Heart right ventricle (tissue), 16 donors: ENCODE data around the gene TENT5C. TPM values are rescaled to one million over a fixed set of nuclear protein-coding genes. Genes with fewer than 3 reads are reported as not detected.

Experiments
- ATAC-seq, 8 donors: fragments of 200-7000 bp; cut with Tn5 transposase; one replicate each; pipeline ENCODE4 v1.9.1; 2020; ENCODE audit warnings: mild to moderate bottlenecking in 8 of 8, moderate library complexity in 8 of 8, moderate number of reproducible peaks in 1 of 8
- DNase-seq, 2 donors: peaks; one replicate each; pipeline ENCODE4 v3.0.0-alpha.2; 2020
- H3K27ac ChIP-seq, 10 donors: fragments of 200-600 bp; sonication (generic) in 2 of 10; one replicate each; pipeline versions ENCODE4 v1.5.0 to v1.8.0; 2020 to 2022; ENCODE audit warnings: mild to moderate bottlenecking in 3 of 10
- H3K27me3 ChIP-seq, 7 donors: fragments of 200-600 bp; one replicate each; pipeline ENCODE4 v1.8.0; 2021 to 2022; ENCODE audit warnings: mild to moderate bottlenecking in 2 of 7
- H3K36me3 ChIP-seq, 9 donors: fragments of 200-600 bp; sonication (generic) in 1 of 9; one replicate each; pipeline versions ENCODE4 v1.5.0 to v1.8.0; 2020 to 2022; ENCODE audit warnings: mild to moderate bottlenecking in 2 of 9
- H3K4me1 ChIP-seq, 9 donors: fragments of 200-600 bp; sonication (generic) in 1 of 9; one replicate each; pipeline versions ENCODE4 v1.5.0 to v1.8.0; 2020 to 2022; ENCODE audit warnings: mild to moderate bottlenecking in 4 of 9
- H3K4me3 ChIP-seq, 10 donors: fragments of 200-600 bp; sonication (generic) in 2 of 10; one replicate each; pipeline versions ENCODE4 v1.5.0 to v1.8.0; 2020 to 2022; ENCODE audit warnings: mild to moderate bottlenecking in 7 of 10, moderate library complexity in 2 of 10
- H3K9me3 ChIP-seq, 11 donors: fragments of 200-600 bp in 10 of 11; sonication (generic) in 2 of 11; one replicate each; pipeline versions ENCODE4 v1.5.0 to v1.8.0; 2013 to 2022; ENCODE audit warnings: mild to moderate bottlenecking in 2 of 11, control low read depth in 1 of 11, moderate library complexity in 1 of 11
- WGBS, 2 donors: extraction: QIAGEN DNeasy Blood & Tissue Kit; methylation state at CpG; one replicate each; pipeline ENCODE4 v1.1.7; 2013; ENCODE audit warnings: inconsistent platforms in 1 of 2; 5-methylcytosine and 5-hydroxymethylcytosine counted together
- intact Hi-C, 10 donors: fragments of 100-400 bp; cut with DNase I; formaldehyde crosslinking; loops; one replicate each; pipeline versions ENCODE4 v1.11.1 to v1.14.2; 2022
- polyA plus RNA-seq, 2 donors: library from polyadenylated mRNA; stranded (reverse); fragments of 200-250 nt; gene quantifications; one replicate each; pipeline ENCODE4 v1.2.3, GENCODE V29; 2013
- total RNA-seq, 10 donors: library from RNA; stranded (reverse); fragmentation: NEBNext Ultra II Directional in 3 of 10; extraction: Animal tissue kit (Norgen Biotek cat#: 25700) in 3 of 10; gene quantifications; one replicate each; pipeline versions ENCODE4 v1.2.1 to v1.2.4, GENCODE V29; 2021 to 2023
- TF ChIP-seq, protein P1 (sequence below), 9 donors: fragments of 200-600 bp; sonication (generic) in 2 of 9; IDR thresholded peaks; one replicate each; pipeline versions ENCODE4 v1.5.0 to v1.8.0; 2021 to 2022; ENCODE audit warnings: antibody characterized with exemption in 9 of 9, mild to moderate bottlenecking in 5 of 9, moderate library complexity in 1 of 9
- donor health status: Arrhythmogenic right ventricular cardiomyopathy.
- donor health status: ischemic (EF 13 %, LVEDD 7.1; RV severe dilation, severe dysfunction).
- donor health status: healthy with polysubstance abuse.
- donor health status: DM: no; HTN: yes; CAD: no.
- donor health status: DM: no; HTN: no; CAD: no.
- donor health status: ischemic (EF 25% LVEDD 6.9; RV normal size, moderate dysfunction).
- donor health status: ischemic (EF 25% LVEDD 5.7; RV mildly dilated, moderate dysfunction).
- donor health status: healthy.
- donor health status: DM: yes; HTN: yes; CAD: no.
- donor health status: Ischemic cardiomyopathy.
- donor health status: ischemic (EF 35%, LVEDD 5.7; RV mildly dilated, moderate dysfunction).
- donor health status: nonischemic (EF 11% LVEDD 7.7; RV severe dilation, severe dysfunction).
- donor health status: DM: yes; HTN: yes; CAD: no.
- donor health status: PGD.
- donor health status: ischemic (EF 29% LVEDD 5.4; RV normal size, mild dysfunction).
- donor health status: nonischemic (EF 23%, LVEDD 6.1; RV moderate dilation, normal function).

The TENT5C gene
- total and polyA plus RNA-seq, 12 donors, result 3.1 to 23.1 (median 10.2) TPM

DNA sequence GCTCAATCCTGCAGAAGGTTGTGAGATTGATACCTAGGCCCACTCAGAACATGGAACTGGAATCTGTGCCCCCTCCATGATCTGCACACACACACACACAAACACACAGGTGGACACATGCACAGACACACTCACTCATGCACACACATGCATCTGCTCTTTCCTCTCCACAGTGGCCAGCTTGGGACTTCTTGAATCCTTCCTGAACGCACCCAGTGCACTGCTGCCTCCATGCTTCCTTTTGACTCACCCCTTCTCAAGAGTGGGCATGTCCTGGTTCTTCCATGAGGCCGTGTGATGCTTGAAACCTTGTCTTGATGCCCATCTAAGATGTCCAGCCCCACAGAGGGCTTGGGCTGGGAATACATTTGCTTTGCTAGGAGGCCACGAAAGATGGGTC, 25.4 kb upstream of the TENT5C start:
- Histone ChIP-seq H3K36me3 (no peaks in the 10 kb centered on the region), H3K4me1 (no peaks in the 10 kb centered on the region), H3K27me3 (no peaks in the 10 kb centered on the region), H3K27ac (no peak overlapping the region), H3K9me3 (no peaks in the 10 kb centered on the region), H3K4me3 (no peak overlapping the region)
- ATAC-seq (no peak), DNase-seq (no peak)
- intact Hi-C loops, result no loop called here
- TF ChIP-seq, protein P1, sequence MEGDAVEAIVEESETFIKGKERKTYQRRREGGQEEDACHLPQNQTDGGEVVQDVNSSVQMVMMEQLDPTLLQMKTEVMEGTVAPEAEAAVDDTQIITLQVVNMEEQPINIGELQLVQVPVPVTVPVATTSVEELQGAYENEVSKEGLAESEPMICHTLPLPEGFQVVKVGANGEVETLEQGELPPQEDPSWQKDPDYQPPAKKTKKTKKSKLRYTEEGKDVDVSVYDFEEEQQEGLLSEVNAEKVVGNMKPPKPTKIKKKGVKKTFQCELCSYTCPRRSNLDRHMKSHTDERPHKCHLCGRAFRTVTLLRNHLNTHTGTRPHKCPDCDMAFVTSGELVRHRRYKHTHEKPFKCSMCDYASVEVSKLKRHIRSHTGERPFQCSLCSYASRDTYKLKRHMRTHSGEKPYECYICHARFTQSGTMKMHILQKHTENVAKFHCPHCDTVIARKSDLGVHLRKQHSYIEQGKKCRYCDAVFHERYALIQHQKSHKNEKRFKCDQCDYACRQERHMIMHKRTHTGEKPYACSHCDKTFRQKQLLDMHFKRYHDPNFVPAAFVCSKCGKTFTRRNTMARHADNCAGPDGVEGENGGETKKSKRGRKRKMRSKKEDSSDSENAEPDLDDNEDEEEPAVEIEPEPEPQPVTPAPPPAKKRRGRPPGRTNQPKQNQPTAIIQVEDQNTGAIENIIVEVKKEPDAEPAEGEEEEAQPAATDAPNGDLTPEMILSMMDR (IDR thresholded peaks at IDR 0.05), result no peak
- WGBS, 2 donors, result 55 to 71% methylated on average over 3 of the region's 3 CpGs

DNA sequence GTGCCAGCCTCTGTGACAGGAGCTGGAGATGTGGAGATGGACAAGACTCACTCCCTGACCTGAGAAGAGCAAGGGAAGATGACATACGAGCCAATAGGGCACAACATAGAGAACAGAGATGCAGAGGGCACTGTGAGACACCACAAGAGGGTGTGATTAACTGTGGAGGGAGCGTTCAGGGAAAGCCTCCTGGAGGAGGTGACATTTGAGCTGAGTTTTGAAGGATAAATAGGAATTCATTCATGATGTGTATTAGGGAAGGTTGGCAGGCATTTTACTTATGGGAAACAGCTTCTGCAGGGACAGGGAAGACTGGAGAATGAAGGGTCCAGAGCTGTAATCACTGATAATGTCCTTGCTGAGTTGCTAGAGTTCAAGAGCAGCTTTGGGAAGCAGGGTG, 25.0 kb upstream of the TENT5C start:
- 73 to 79% methylated on average over 2 of the region's 2 CpGs for WGBS, 2 donors
- Histone ChIP-seq H3K4me3 (no peak overlapping the region), H3K27me3 (no peaks in the 10 kb centered on the region), H3K4me1 (no peaks in the 10 kb centered on the region), H3K9me3 (no peaks in the 10 kb centered on the region), H3K27ac (no peak overlapping the region), H3K36me3 (no peaks in the 10 kb centered on the region)
- DNase-seq (no peak), ATAC-seq (no peak)
- TF ChIP-seq, protein P1 (IDR thresholded peaks at IDR 0.05), result no peak
- intact Hi-C loops, result no loop called here

DNA sequence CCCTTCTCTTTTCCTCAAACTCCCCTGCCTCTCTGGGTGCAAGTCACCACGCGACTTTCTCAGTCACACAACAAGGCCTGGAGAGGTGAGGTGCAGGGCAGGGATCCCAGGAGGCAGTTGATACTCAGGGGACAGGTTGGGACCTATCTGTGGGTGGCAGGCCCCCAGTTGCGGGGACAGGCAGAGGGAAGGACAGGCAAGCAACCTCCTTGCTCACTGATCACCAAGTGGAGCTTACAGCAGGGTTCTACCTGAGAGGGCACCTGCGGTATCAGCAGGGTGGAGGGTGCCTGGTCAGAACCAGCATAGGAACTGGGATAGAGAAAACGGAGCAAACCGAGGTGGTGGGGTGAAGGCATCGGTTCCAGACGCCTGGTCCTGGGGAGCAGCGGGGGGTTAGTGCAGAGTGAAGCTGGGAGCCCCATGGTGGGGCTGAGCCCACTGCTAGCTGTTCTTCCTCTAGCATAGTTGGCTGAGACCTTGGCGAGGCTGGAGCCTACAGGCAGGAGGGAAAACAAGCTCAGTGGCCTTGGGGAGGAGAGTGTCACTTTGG, 24.4 kb upstream of the TENT5C start:
- Histone ChIP-seq H3K9me3 (no peaks in the 10 kb centered on the region), H3K36me3 (no peaks in the 10 kb centered on the region), H3K27me3 (no peaks in the 10 kb centered on the region), H3K4me1 (no peaks in the 10 kb centered on the region), H3K27ac (no peak overlapping the region), H3K4me3 (no peak overlapping the region)
- TF ChIP-seq, protein P1 (IDR thresholded peaks at IDR 0.05), result no peak
- 84 to 87% methylated on average over 10 of the region's 10 CpGs for WGBS, 2 donors
- ATAC-seq (no peak), DNase-seq (no peak)
- intact Hi-C loops, result no loop called here

DNA sequence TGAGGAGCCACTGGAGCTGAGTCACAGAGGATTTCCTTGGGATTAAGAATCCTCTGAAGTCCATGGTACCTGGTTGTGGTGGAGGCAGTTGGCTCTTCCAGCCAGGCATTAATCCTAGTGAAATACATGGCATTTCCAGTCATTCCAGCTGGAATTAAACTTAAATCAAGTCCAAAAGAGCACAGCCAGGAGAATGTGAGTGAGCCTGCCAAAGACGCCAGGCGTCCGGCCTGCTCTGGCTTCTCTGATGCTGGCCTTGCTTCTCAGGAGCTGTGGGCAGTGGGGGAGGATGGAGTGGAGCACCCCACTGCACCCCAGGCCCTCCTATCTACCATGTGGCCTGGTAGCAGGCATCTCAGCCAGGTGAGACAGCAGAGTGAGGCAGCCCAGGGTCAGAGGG, 23.4 kb upstream of the TENT5C start:
- Histone ChIP-seq H3K27me3 (no peaks in the 10 kb centered on the region), H3K4me1 (peaks cover 0 to under 1% (median 0%) of the 10 kb centered on the region in 9 donors), H3K4me3 (no peak overlapping the region), H3K27ac (no peak overlapping the region), H3K9me3 (no peaks in the 10 kb centered on the region), H3K36me3 (no peaks in the 10 kb centered on the region)
- 48 to 77% methylated on average over 3 of the region's 3 CpGs for WGBS, 2 donors
- TF ChIP-seq, protein P1 (IDR thresholded peaks at IDR 0.05), result no peak
- ATAC-seq (peak in 1 of 8 donors; percentile 16), DNase-seq (no peak)
- intact Hi-C loops, result no loop called here
